GM06990 (cell line): ENCODE data around the gene NUP93.

Source experiments
- DNase-seq: peaks from one replicate; pipeline ENCODE4 v3.0.0-alpha.2; 2011; ENCODE audit not compliant: insufficient read length; ENCODE audit errors: extremely low read depth
- H3K27me3 ChIP-seq: replicated peaks from 2 replicates; pipeline ENCODE4 v1.6.0; 2011; ENCODE audit warnings: low read length; ENCODE audit not compliant: control insufficient read depth, insufficient read depth
- H3K36me3 ChIP-seq: 2 replicates; pipeline ENCODE4 v1.5.1; 2011; ENCODE audit warnings: low read length; ENCODE audit not compliant: control insufficient read depth, insufficient read depth
- H3K4me3 ChIP-seq: replicated peaks from 2 replicates; pipeline ENCODE4 v1.5.1; 2011; ENCODE audit warnings: low read depth, mild to moderate bottlenecking, control low read depth, low read length
- CTCF ChIP-seq: IDR thresholded peaks from 2 replicates; pipeline ENCODE4 v1.5.1; 2011; ENCODE audit warnings: low read length, control low read depth, mild to moderate bottlenecking, inconsistent platforms; ENCODE audit not compliant: insufficient read depth, poor library complexity, severe bottlenecking

The NUP93 gene

GRCh38 chr16:56748191-56748590, 18.3 kb downstream of the NUP93 start:
- H3K27me3 ChIP-seq: no peaks in the 10 kb centered on the region
- TF ChIP-seq CTCF: no peak
- H3K36me3 ChIP-seq: peaks cover 4% of the 10 kb centered on the region
- no peak for DNase-seq
- no peak overlapping the region for H3K4me3 ChIP-seq

- TF ChIP-seq CTCF: no peak
- Histone ChIP-seq H3K36me3 (peaks cover 4% of the 10 kb centered on the region), H3K27me3 (no peaks in the 10 kb centered on the region), H3K4me3 (no peak overlapping the region)
- DNase-seq: no peak
Measured at GRCh38 chr16:56748826-56749225, 18.9 kb downstream of the NUP93 start.

DNA sequence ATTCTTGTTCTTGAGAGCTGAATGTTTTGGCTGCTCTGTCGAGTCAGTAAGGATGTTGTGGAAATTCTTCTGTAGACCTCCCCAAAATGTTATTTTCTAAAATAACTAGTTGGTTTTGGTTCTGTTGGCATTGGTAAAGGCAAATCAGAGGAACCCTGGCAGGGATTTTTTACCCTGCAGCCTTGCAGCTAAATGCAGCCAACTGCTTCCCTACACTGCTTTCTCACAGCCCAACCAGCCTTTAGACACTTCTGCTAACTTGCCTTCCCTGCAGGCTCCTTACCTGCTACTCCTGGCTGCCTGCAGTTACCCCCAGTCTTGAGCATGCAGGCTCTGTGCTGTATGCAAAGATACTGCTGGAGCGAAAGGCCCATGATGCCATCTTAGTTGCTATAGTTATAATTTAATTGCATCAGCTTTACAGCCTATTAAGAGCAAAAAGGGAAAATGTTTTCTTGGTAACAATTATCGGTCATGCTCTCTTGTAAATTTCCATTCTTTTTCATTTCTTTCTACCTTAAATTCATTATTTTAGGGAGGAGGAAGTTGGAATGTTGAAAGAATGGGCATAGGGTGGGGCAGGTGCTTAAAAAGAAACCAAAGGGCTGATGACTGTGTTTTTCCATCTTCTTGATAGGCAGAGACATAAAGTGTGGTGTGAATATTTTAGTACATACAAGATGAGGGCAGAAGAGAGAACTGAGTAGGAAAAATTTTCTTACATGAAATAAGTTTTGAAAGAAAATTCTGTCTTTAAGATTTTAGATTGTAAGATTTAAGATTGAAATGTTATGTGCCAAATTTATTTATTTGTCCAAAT, 20.0 kb downstream of the NUP93 start:
- H3K4me3 ChIP-seq: no peak overlapping the region
- H3K36me3 ChIP-seq: peaks cover 4% of the 10 kb centered on the region
- no peaks in the 10 kb centered on the region for H3K27me3 ChIP-seq
- no peak for TF ChIP-seq CTCF
- DNase-seq: no peak

GRCh38 chr16:56753410-56753809, 23.5 kb downstream of the NUP93 start:
- peaks cover 4% of the 10 kb centered on the region for H3K36me3 ChIP-seq
- no peak for TF ChIP-seq CTCF
- no peaks in the 10 kb centered on the region for H3K27me3 ChIP-seq
- no peak overlapping the region for H3K4me3 ChIP-seq
- no peak for DNase-seq

DNA sequence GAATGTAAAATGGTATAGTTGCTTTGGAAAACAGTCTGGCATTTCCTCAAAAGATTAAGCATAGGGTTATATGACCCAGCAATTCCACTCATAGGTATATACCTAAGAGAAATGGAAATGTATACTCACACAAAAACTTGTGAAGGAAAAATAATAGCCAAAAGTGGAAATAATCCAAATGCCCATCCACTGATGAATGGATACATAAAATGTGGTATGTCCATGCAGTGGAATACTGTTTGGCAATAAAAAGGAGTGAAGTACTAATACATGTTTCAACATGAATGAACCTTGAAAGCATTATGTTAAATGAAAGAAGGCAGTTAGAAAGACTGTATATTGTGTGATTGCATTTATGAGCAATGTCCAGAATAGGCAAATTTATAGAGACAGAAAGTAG, 25.1 kb downstream of the NUP93 start:
- peaks cover under 1% of the 10 kb centered on the region for H3K36me3 ChIP-seq
- TF ChIP-seq CTCF: no peak
- DNase-seq: no peak
- H3K4me3 ChIP-seq: no peak overlapping the region
- no peaks in the 10 kb centered on the region for H3K27me3 ChIP-seq
